Measurements from ENCODE around the gene MAGI2. TPM values are rescaled to one million over a fixed set of nuclear protein-coding genes. Genes with fewer than 3 reads are reported as not detected.

The MAGI2 gene
- total RNA-seq, 1 experiment from 2014 or later = 0.22 TPM

GRCh38 chr7:77983973-77984372 is 1469.5 kb downstream of the MAGI2 start:
- no TSS peak for BruUV-seq (replicated peaks)
- ChIA-PET POLR2A (no interaction called here), CTCF (interaction anchor here (0.7 kb wide), 1 partner anchor 9 kb away, joined by 3 read pairs; no protein-coding TSS in a partner anchor), RAD21 (ENCODE audit: low non-redundant PET in 1 of 2, low total read pairs in 2 of 2, uncharacterized antibody in 2 of 2, unreplicated experiment in 2 of 2) (no interaction called here)
- Histone ChIP-seq H3K4me3 (replicated peaks in 1 of 2; ENCODE audit: low read depth in 1 of 2, low read length in 2 of 2) (no peak overlapping the region), H3K4me2 (ENCODE audit: low read length) (no peak overlapping the region), H2AFZ (ENCODE audit: low read depth, low read length, poor library complexity, severe bottlenecking) (no peak overlapping the region), H3K9ac (ENCODE audit: low read length) (no peak overlapping the region), H4K20me1 (ENCODE audit: insufficient read depth) (no peaks in the 10 kb centered on the region), H3K9me2 (ENCODE audit: insufficient read depth) (no peaks in the 10 kb centered on the region), H3K9me3 (ENCODE audit: control insufficient read depth in 1 of 2, insufficient read depth in 1 of 2, low read depth in 1 of 2, low read length in 2 of 2) (no peaks in the 10 kb centered on the region), H3K27me3 (ENCODE audit: insufficient read depth, low read length) (no peaks in the 10 kb centered on the region), H3K79me2 (ENCODE audit: insufficient read depth, low read length) (no peaks in the 10 kb centered on the region), H3K36me3 (ENCODE audit: control insufficient read depth in 1 of 2, insufficient read depth in 2 of 2, low read length in 2 of 2) (no peaks in the 10 kb centered on the region), H3K27ac (ENCODE audit: low read depth, low read length) (no peak overlapping the region), H3K4me1 (ENCODE audit: control insufficient read depth in 1 of 2, insufficient read depth in 2 of 2, low read length in 2 of 2) (peaks cover 0 to 15% of the 10 kb centered on the region in 2 experiments; a peak in 2 of 4 replicates)
- no peak for TF ChIP-seq CEBPB (IDR thresholded peaks at IDR 0.05; ENCODE audit: low read depth)
- TF ChIP-seq ZNF274 (IDR thresholded peaks at IDR 0.05; ENCODE audit: low read depth, low read length) = no peak
- no peak for TF ChIP-seq TCF7L2 (IDR thresholded peaks at IDR 0.05; ENCODE audit: borderline replicate concordance, extremely low read depth, insufficient read depth, insufficient read length)
- TF ChIP-seq EZH2phosphoT487 (IDR thresholded peaks at IDR 0.05; ENCODE audit: borderline replicate concordance) = no peak
- no peak for ATAC-seq
- intact Hi-C loops (cut with micrococcal nuclease) = no loop called here
- DNase-seq (ENCODE audit: low read depth, low spot score) = no peak

DNA sequence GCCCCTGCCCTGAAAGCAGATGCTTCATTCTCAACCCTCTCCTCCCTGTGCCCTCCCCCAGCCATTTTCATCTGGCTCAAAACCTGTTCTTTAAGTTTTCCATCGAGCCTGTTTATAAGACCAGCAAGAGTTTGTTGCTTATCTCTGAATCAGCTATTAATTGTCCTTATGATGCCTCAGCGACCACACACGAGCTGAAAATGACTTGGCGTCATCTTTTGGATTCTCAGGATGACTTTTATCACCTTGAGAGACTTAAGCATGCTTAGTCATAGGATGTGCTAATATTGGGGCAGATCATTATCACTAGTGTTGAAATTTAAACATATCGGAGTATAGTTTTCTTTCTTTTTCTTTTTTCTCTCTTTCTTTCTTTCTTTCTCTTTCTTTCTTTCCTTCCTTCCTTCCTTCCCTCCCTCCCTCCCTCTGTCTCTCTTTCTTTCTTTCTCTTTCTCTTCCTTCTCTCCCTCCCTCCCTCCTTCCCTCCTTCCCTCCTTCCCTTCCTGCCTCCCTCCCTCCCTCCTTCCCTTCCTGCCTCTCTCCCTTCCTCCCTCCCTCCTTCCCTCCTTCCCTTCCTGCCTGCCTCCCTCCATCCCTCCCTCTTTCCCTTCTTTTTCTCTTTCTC is 1470.4 kb downstream of the MAGI2 start:
- ChIA-PET RAD21 (ENCODE audit: low non-redundant PET in 1 of 2, low total read pairs in 2 of 2, uncharacterized antibody in 2 of 2, unreplicated experiment in 2 of 2) (no interaction called here), POLR2A (no interaction called here), CTCF (no interaction called here)
- ATAC-seq (no peak), DNase-seq (ENCODE audit: low read depth, low spot score) (no peak)
- TF ChIP-seq SRF (IDR thresholded peaks at IDR 0.05; ENCODE audit: low read depth) = no peak
- TF ChIP-seq ZNF274 (IDR thresholded peaks at IDR 0.05; ENCODE audit: low read depth, low read length) = no peak
- no peak for TF ChIP-seq YY1 (IDR thresholded peaks at IDR 0.05; ENCODE audit: extremely low read depth, insufficient replicate concordance, low read depth, low read length)
- TF ChIP-seq, protein P1, sequence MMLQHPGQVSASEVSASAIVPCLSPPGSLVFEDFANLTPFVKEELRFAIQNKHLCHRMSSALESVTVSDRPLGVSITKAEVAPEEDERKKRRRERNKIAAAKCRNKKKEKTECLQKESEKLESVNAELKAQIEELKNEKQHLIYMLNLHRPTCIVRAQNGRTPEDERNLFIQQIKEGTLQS (IDR thresholded peaks at IDR 0.05) = no peak
- no peak for TF ChIP-seq EGR1 (IDR thresholded peaks at IDR 0.05; ENCODE audit: low read depth)
- TF ChIP-seq ZFX (IDR thresholded peaks at IDR 0.05) = no peak
- no peak for TF ChIP-seq SP1 (IDR thresholded peaks at IDR 0.05; ENCODE audit: low read depth)
- intact Hi-C loops (cut with micrococcal nuclease) = no loop called here
- Histone ChIP-seq H4K20me1 (ENCODE audit: insufficient read depth) (no peaks in the 10 kb centered on the region), H3K27ac (ENCODE audit: low read depth, low read length) (no peak overlapping the region), H3K4me3 (replicated peaks in 1 of 2; ENCODE audit: low read depth in 1 of 2, low read length in 2 of 2) (no peak overlapping the region), H3K4me2 (ENCODE audit: low read length) (no peak overlapping the region), H3K9me2 (ENCODE audit: insufficient read depth) (no peaks in the 10 kb centered on the region), H3K27me3 (ENCODE audit: insufficient read depth, low read length) (no peaks in the 10 kb centered on the region), H3K9me3 (ENCODE audit: control insufficient read depth in 1 of 2, insufficient read depth in 1 of 2, low read depth in 1 of 2, low read length in 2 of 2) (no peaks in the 10 kb centered on the region), H3K36me3 (ENCODE audit: control insufficient read depth in 1 of 2, insufficient read depth in 2 of 2, low read length in 2 of 2) (no peaks in the 10 kb centered on the region), H3K4me1 (ENCODE audit: control insufficient read depth in 1 of 2, insufficient read depth in 2 of 2, low read length in 2 of 2) (peaks cover 0 to 15% of the 10 kb centered on the region in 2 experiments; a peak in 2 of 4 replicates), H3K9ac (ENCODE audit: low read length) (no peak overlapping the region), H3K79me2 (ENCODE audit: insufficient read depth, low read length) (no peaks in the 10 kb centered on the region), H2AFZ (ENCODE audit: low read depth, low read length, poor library complexity, severe bottlenecking) (peak overlapping the region; percentile 35)
- BruUV-seq (replicated peaks) = no TSS peak
